Ovary (tissue), 9 donors: ENCODE measurements around the gene FHOD3. TPM values are rescaled to one million over a fixed set of nuclear protein-coding genes. Genes with fewer than 3 reads are reported as not detected.

Experiments
- DNase-seq, 5 donors: peaks; one replicate each; pipeline ENCODE4 v3.0.0-alpha.2; 2019 to 2020
- H3K27ac ChIP-seq, 2 donors: fragments of 200-600 bp; one replicate each; pipeline versions ENCODE4 v1.5.1 to v1.8.0; 2019 to 2022
- H3K27me3 ChIP-seq: fragments of 200-600 bp; one replicate; pipeline ENCODE4 v1.8.0; 2022
- H3K36me3 ChIP-seq: fragments of 200-600 bp; sonication (generic); one replicate; pipeline ENCODE4 v1.5.1; 2019
- H3K4me1 ChIP-seq: one replicate; pipeline ENCODE4 v1.8.1; 2013; ENCODE audit warnings: mild to moderate bottlenecking, moderate library complexity; ENCODE audit not compliant: insufficient read depth
- H3K4me3 ChIP-seq: fragments of 200-600 bp; sonication (generic); one replicate; pipeline ENCODE4 v1.5.1; 2017
- H3K9me3 ChIP-seq, 2 donors: fragments of 200-600 bp in 1 of 2; sonication (generic) in 1 of 2; one replicate each; pipeline versions ENCODE4 v1.5.1 to v1.8.1; 2013 to 2019; ENCODE audit warnings: mild to moderate bottlenecking in 1 of 2, moderate library complexity in 1 of 2
- CTCF ChIP-seq, 3 donors: fragments of 450-650 bp in 2 of 3; fragments of 200-600 bp in 1 of 3; IDR thresholded peaks; one replicate each; pipeline versions ENCODE4 v1.5.1 to v1.8.0; 2016 to 2022; ENCODE audit warnings: antibody characterized with exemption in 3 of 3, mild to moderate bottlenecking in 1 of 3
- EP300 ChIP-seq: sonication (generic); formaldehyde crosslinking; IDR thresholded peaks from one replicate; pipeline ENCODE4 v1.6.1; 2017; ENCODE audit warnings: antibody characterized with exemption
- POLR2A ChIP-seq: fragments of 450-650 bp; IDR thresholded peaks from one replicate; pipeline ENCODE4 v1.6.1; 2017; ENCODE audit warnings: antibody characterized with exemption, mild to moderate bottlenecking, moderate library complexity
- WGBS, 3 donors: extraction: QIAGEN DNeasy Blood & Tissue Kit in 1 of 3; methylation state at CpG; one replicate each; pipeline versions ENCODE4 v1.1.5 to v1.1.7; 2013 to 2017; 5-methylcytosine and 5-hydroxymethylcytosine counted together
- intact Hi-C, 4 donors: fragments of 100-400 bp; cut with DNase I; formaldehyde crosslinking; loops; one replicate each; pipeline versions ENCODE4 v1.11.0 to v1.15.1; 2022 to 2023
- polyA plus RNA-seq, 2 donors: library from polyadenylated mRNA; stranded (reverse); fragments of 200-250 nt in 1 of 2; fragments of 350-450 nt in 1 of 2; fragmentation: Illumina TruSeq in 1 of 2; extraction: RNeasy Lipid Tissue Mini Kit (QIAGEN cat#74804) in 1 of 2; gene quantifications; one replicate each; pipeline ENCODE4 v1.2.3, GENCODE V29; 2013 to 2014
- total RNA-seq, 7 donors: library from RNA; depleted of rRNA in 2 of 7; stranded (reverse); fragments of >200 nt in 2 of 7; fragmentation: NEBNext Ultra II Directional in 3 of 7; extraction: Animal tissue kit (Norgen Biotek cat#: 25700) in 3 of 7; gene quantifications; one replicate each; pipeline versions ENCODE4 v1.1.0 to v1.2.4, GENCODE V29; 2016 to 2023
- donor health status: DM: no; HTN: no; CAD: no; lungs with moderate emphysema.
- donor health status: DM: no; HTN: no; CAD: no.
- donor health status: Bipolar disorder and iron deficiency.
- donor health status: DM: yes; HTN: yes; CAD: no.
- donor health status: DM: no; HTN: no; CAD: no.
- donor health status: DM: yes; HTN: yes; CAD: no.

Gene FHOD3
- total and polyA plus RNA-seq, 9 donors: 3.5 to 62.5 (median 11.0) TPM

GRCh38 chr18:36448384-36449290 is 151.1 kb downstream of the FHOD3 start:
- Histone ChIP-seq H3K27me3 (no peaks in the 10 kb centered on the region), H3K36me3 (no peaks in the 10 kb centered on the region), H3K4me1 (peaks cover 3% of the 10 kb centered on the region), H3K27ac (no peak overlapping the region), H3K9me3 (no peaks in the 10 kb centered on the region), H3K4me3 (no peak overlapping the region)
- intact Hi-C loops: loop anchor here in 1 of 4 donors (10.0 kb wide), 1 partner anchor 154 kb away; the partner anchor contains the start of gene FHOD3
- no peak for DNase-seq
- 74 to 85% (median 83%) methylated on average over 3 of the region's 3 CpGs for WGBS, 3 donors
- no peak for TF ChIP-seq POLR2A
- TF ChIP-seq CTCF (IDR thresholded peaks at IDR 0.05): no peak
- TF ChIP-seq EP300: no peak

GRCh38 chr18:36449451-36449850 is 151.9 kb downstream of the FHOD3 start:
- TF ChIP-seq POLR2A (no peak), EP300 (no peak), CTCF (IDR thresholded peaks at IDR 0.05) (no peak)
- H3K4me1 ChIP-seq: peaks cover 3% of the 10 kb centered on the region
- H3K27ac ChIP-seq: no peak overlapping the region
- no peak overlapping the region for H3K4me3 ChIP-seq
- no peaks in the 10 kb centered on the region for H3K27me3 ChIP-seq
- WGBS, 3 donors: 3 to 9% (median 4%) methylated on average over 2 of the region's 2 CpGs
- no peaks in the 10 kb centered on the region for H3K9me3 ChIP-seq
- no peaks in the 10 kb centered on the region for H3K36me3 ChIP-seq
- intact Hi-C loops: loop anchor here in 1 of 4 donors (10.0 kb wide), 1 partner anchor 155 kb away; the partner anchor contains the start of gene FHOD3
- no peak for DNase-seq

- no peaks in the 10 kb centered on the region for H3K9me3 ChIP-seq
- no peak overlapping the region for H3K27ac ChIP-seq
- H3K27me3 ChIP-seq: no peaks in the 10 kb centered on the region
- H3K4me3 ChIP-seq: no peak overlapping the region
- H3K4me1 ChIP-seq: peaks cover 3% of the 10 kb centered on the region
- TF ChIP-seq POLR2A (no peak), EP300 (no peak), CTCF (IDR thresholded peaks at IDR 0.05) (no peak)
- 59 to 64% (median 63%) methylated on average over 6 of the region's 6 CpGs for WGBS, 3 donors
- no peak for DNase-seq
- H3K36me3 ChIP-seq: no peaks in the 10 kb centered on the region
- intact Hi-C loops: no loop called here
Measured at GRCh38 chr18:36450264-36450663, 152.8 kb downstream of the FHOD3 start.

- TF ChIP-seq POLR2A (no peak), EP300 (no peak), CTCF (IDR thresholded peaks at IDR 0.05) (no peak)
- no peaks in the 10 kb centered on the region for H3K36me3 ChIP-seq
- no peak overlapping the region for H3K27ac ChIP-seq
- 90 to 94% (median 90%) methylated on average over 15 of the region's 15 CpGs for WGBS, 3 donors
- no peak for DNase-seq
- H3K4me1 ChIP-seq: peaks cover 3% of the 10 kb centered on the region
- intact Hi-C loops: no loop called here
- H3K27me3 ChIP-seq: no peaks in the 10 kb centered on the region
- no peak overlapping the region for H3K4me3 ChIP-seq
- H3K9me3 ChIP-seq: no peaks in the 10 kb centered on the region
Measured at GRCh38 chr18:36451454-36452251, 154.1 kb downstream of the FHOD3 start.
